ENCODE data around the gene HMCN2.

DNA sequence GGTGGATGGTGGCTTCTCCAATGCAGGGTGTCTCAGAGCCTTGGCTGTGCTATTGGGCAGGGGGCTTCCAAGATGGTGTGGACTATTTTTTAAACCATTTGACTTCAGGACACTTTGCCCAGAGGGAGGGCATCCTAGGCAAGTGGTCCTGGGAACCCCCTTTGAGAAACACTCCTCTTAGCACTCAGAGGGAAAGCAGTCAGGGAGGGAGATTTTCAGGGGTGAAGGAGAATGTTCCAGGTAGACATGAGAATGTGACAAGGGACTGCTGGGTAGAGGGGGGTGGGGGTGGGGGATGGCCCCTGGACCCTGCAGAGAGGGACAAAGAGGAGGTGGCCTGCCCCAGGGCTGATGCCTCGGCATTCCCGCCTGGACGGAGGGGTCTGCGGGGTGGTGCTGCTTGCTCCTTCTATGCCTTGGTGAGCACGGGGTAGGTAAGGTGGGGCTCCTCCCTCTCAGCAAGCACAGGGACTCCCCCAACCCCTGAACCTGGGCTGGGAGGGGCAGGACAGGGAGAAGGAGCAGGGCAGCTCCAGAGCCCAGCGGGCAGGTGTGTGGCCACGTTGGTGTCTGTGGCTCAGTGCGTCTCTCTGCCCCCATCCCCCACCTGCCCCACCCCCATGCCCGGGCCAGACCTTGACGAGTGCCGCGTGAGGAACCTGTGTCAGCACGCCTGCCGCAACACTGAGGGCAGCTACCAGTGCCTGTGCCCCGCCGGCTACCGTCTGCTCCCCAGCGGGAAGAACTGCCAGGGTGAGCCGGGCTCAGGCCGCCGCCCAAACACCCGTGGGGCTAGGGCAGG lies 165.4 kb downstream of the HMCN2 start:
- no peak for TF ChIP-seq TEAD4 (IDR thresholded peaks at IDR 0.05)
- TF ChIP-seq EGR1 (IDR thresholded peaks at IDR 0.05), result no peak
- TF ChIP-seq RAD21 (IDR thresholded peaks at IDR 0.05; ENCODE audit: low read depth), result no peak
- TF ChIP-seq, protein P1, sequence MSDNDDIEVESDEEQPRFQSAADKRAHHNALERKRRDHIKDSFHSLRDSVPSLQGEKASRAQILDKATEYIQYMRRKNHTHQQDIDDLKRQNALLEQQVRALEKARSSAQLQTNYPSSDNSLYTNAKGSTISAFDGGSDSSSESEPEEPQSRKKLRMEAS (IDR thresholded peaks at IDR 0.05), result no peak
- TF ChIP-seq EP300 (IDR thresholded peaks at IDR 0.05; ENCODE audit: borderline replicate concordance), result no peak
